GM10248 (cell line): Measurements from ENCODE around the gene EPHA8.

Source experiments
- CTCF ChIA-PET: fragments of 300-600 bp; sonication (Branson Sonifier 250); formaldehyde crosslinking; extraction: SDS; loops from one replicate; lab custom pipeline; 2021; ENCODE audit warnings: antibody characterized with exemption; lab: Yijun Ruan, JAX
- POLR2A ChIA-PET: fragments of 350-650 bp; sonication (Branson Sonifier 250); formaldehyde crosslinking; extraction: SDS; loops from one replicate; lab custom pipeline; 2020; ENCODE audit warnings: antibody characterized with exemption; lab: Yijun Ruan, JAX
- DNase-seq: peaks from one replicate; pipeline ENCODE4 v3.0.0; 2012; ENCODE audit errors: extremely low spot score
- CTCF ChIP-seq: IDR thresholded peaks from 2 replicates; pipeline ENCODE4 v1.5.1; 2012; ENCODE audit warnings: mild to moderate bottlenecking, low read depth; ENCODE audit errors: extremely low read depth, missing control alignments, control extremely low read depth

The EPHA8 gene

GRCh38 chr1:22533244-22533895 is 29.9 kb upstream of the EPHA8 start:
- no peak for DNase-seq
- ChIA-PET POLR2A (no interaction called here), CTCF (no interaction called here)
- TF ChIP-seq CTCF: no peak

DNA sequence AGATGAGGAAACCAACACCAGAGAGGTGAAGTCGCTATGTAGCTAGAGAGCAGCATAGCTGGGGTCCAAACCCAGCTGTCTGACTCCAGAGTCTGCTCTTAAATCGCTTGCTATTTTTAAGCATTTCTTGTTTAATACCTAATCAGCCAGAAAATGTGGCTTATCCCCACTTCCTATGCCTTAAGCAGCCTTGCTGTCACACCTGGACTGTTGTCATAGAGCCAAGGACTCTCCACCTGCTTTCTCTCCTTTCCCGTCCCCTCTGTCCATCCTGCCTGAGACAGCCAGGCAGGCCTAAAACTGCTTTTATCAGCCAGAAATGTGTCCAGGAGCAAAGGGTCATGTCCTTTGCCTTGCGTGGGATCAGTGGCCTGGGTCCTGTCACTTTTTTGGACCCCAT is 28.3 kb upstream of the EPHA8 start:
- DNase-seq: no peak
- TF ChIP-seq CTCF: no peak
- ChIA-PET CTCF (no interaction called here), POLR2A (no interaction called here)

GRCh38 chr1:22535399-22535798 is 27.9 kb upstream of the EPHA8 start:
- CTCF ChIA-PET: no interaction called here
- POLR2A ChIA-PET: no interaction called here
- DNase-seq: no peak
- TF ChIP-seq CTCF: no peak

DNA sequence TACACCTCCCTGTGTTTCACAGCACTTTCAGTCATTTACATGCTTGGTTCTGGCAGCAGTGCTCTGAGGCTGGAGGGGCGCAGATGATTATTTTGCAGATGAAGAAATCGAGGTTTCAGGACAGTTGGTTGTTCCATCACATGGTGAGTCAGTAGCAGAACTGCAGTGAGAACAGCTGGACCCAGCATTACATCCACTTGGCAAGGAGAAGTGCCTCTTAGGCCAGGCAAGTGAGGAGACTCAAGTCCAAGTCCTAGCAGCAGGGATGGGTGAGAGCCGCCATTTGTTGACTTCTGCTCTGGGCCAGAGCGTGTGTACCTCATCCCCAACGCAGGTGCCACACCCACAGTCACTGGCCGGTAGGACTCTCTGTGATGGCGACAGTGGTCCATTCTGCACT is 26.8 kb upstream of the EPHA8 start:
- no peak for DNase-seq
- CTCF ChIA-PET: no interaction called here
- no peak for TF ChIP-seq CTCF
- POLR2A ChIA-PET: no interaction called here

- no peak for TF ChIP-seq CTCF
- ChIA-PET CTCF (no interaction called here), POLR2A (no interaction called here)
- DNase-seq: no peak
Observed at GRCh38 chr1:22537441-22538139, 25.7 kb upstream of the EPHA8 start.

DNA sequence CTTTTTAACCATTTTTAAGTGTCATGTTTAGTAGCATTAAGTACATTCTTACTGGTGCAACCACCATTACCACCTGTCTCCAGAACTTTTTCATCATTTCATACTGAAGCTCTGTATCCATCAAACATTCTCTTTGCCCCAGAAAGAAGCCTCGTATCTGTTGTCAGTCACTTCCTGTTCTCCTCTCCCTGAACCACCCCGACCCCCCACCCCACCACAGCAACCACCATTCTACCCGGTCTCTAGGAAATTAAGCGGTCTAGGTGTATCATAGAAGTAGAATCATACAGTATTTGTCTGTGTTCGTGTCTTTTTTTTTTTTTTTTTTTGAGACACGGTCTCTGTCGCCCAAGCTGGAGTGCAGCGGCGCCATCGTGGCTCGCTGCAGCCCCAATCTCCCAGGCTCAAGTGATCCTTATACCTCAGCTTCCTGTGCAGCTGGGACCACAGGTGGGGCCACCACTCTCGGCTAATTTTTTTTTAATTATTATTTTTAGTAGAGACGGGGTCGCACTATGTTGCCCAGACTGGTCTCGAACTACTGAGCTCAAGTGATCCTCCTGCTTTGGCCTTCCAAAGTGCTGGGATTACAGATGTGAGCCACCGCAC is 23.7 kb upstream of the EPHA8 start:
- no peak for TF ChIP-seq CTCF
- CTCF ChIA-PET: interaction anchor here (0.8 to 1.4 kb wide), 2 partner anchors 9 to 35 kb away, joined by 3 to 4 read pairs; no protein-coding TSS in a partner anchor
- POLR2A ChIA-PET: no interaction called here
- DNase-seq: no peak
